OCI-LY3 (cell line): ENCODE data around the gene AXIN2.

ENCODE experiments used
- CTCF ChIP-seq: fragments of 200-600, 300-600 bp; sonication (generic); IDR thresholded peaks from 2 replicates; pipeline ENCODE4 v1.5.1; 2014; ENCODE audit warnings: antibody characterized with exemption, low read length, low read depth
- EZH2phosphoT487 ChIP-seq: fragments of 200-600 bp; shearing (Covaris generic); IDR thresholded peaks from 2 replicates; pipeline ENCODE4 v1.6.1; 2018; ENCODE audit warnings: antibody characterized with exemption, mixed run types, low read depth

GRCh38 chr17:65568918-65569317 lies 7.5 kb upstream of the AXIN2 start:
- no peak for TF ChIP-seq CTCF
- no peak for TF ChIP-seq EZH2phosphoT487
